ENCODE measurements around the gene SLC35F1. TPM values are rescaled to one million over a fixed set of nuclear protein-coding genes. Genes with fewer than 3 reads are reported as not detected.
"Not testable (repeated sequence)": the region's sequence is repeated elsewhere in the genome, so short reads cannot be mapped to it uniquely, and the experiment has no call there.

The SLC35F1 gene
- total RNA-seq, 1 donor: not detected

- DNase-seq (ENCODE audit: low read depth): no peak
- TF ChIP-seq, protein P1, sequence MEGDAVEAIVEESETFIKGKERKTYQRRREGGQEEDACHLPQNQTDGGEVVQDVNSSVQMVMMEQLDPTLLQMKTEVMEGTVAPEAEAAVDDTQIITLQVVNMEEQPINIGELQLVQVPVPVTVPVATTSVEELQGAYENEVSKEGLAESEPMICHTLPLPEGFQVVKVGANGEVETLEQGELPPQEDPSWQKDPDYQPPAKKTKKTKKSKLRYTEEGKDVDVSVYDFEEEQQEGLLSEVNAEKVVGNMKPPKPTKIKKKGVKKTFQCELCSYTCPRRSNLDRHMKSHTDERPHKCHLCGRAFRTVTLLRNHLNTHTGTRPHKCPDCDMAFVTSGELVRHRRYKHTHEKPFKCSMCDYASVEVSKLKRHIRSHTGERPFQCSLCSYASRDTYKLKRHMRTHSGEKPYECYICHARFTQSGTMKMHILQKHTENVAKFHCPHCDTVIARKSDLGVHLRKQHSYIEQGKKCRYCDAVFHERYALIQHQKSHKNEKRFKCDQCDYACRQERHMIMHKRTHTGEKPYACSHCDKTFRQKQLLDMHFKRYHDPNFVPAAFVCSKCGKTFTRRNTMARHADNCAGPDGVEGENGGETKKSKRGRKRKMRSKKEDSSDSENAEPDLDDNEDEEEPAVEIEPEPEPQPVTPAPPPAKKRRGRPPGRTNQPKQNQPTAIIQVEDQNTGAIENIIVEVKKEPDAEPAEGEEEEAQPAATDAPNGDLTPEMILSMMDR (IDR thresholded peaks at IDR 0.05; ENCODE audit: insufficient read depth, low read depth, low read length): no peak
- H3K4me3 ChIP-seq (ENCODE audit: low read depth, low read length): no peak overlapping the region
Measured at GRCh38 chr6:117955684-117956256, 48.7 kb downstream of the SLC35F1 start.

- no peak for DNase-seq (ENCODE audit: low read depth)
- no peak overlapping the region for H3K4me3 ChIP-seq (ENCODE audit: low read depth, low read length)
- TF ChIP-seq, protein P1 (IDR thresholded peaks at IDR 0.05; ENCODE audit: insufficient read depth, low read depth, low read length): no peak
Measured at GRCh38 chr6:117956386-117956785, 49.3 kb downstream of the SLC35F1 start.

GRCh38 chr6:117958536-117958935, 51.5 kb downstream of the SLC35F1 start:
- no peak overlapping the region for H3K4me3 ChIP-seq (ENCODE audit: low read depth, low read length)
- TF ChIP-seq, protein P1 (IDR thresholded peaks at IDR 0.05; ENCODE audit: insufficient read depth, low read depth, low read length): no peak
- DNase-seq (ENCODE audit: low read depth): no peak

GRCh38 chr6:117960877-117961276, 53.8 kb downstream of the SLC35F1 start:
- TF ChIP-seq, protein P1 (IDR thresholded peaks at IDR 0.05; ENCODE audit: insufficient read depth, low read depth, low read length): no peak
- H3K4me3 ChIP-seq (ENCODE audit: low read depth, low read length): no peak overlapping the region
- DNase-seq (ENCODE audit: low read depth): no peak

GRCh38 chr6:117961301-117961700, 54.2 kb downstream of the SLC35F1 start:
- TF ChIP-seq, protein P1 (IDR thresholded peaks at IDR 0.05; ENCODE audit: insufficient read depth, low read depth, low read length): no peak
- DNase-seq (ENCODE audit: low read depth): no peak
- H3K4me3 ChIP-seq (ENCODE audit: low read depth, low read length): no peak overlapping the region

- not testable (repeated sequence) for DNase-seq (ENCODE audit: low read depth)
Measured at GRCh38 chr6:117965763-117966162, 58.7 kb downstream of the SLC35F1 start.

DNA sequence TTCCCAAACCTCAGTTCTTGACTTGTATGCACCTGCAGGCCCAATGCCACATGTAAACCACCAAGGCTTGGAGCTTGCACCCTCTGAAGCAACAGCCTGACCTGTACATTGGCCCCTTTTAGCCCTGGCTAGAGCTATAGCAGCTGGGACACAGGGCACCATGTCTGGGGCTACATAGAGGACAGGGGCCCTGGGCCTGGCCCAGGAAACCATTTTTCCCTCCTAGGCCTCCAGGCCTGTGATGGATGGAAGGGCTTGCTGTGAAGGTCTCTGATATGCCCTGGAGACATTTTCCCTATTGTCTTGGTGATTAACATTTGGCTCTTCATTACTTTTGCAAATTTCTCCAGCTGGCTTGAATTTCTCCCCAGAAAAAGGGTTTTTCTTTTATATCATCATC, 64.6 kb downstream of the SLC35F1 start:
- no peak overlapping the region for H3K4me3 ChIP-seq (ENCODE audit: low read depth, low read length)
- TF ChIP-seq, protein P1 (IDR thresholded peaks at IDR 0.05; ENCODE audit: insufficient read depth, low read depth, low read length): no peak
- no peak for DNase-seq (ENCODE audit: low read depth)

More at GRCh38 chr6:117965763-117966162, 58.7 kb downstream of the SLC35F1 start:
- not testable (repeated sequence) for H3K4me3 ChIP-seq (ENCODE audit: low read depth, low read length)
